Activated CD4-positive, alpha-beta T cell treated with anti-CD3 and anti-CD28 coated beads, Interleukin-2, Interleukin-6, amounts not matched to agents 100 ng/mL and 50 ng/mL, durations not matched to agents 16 hours and 8 hours (primary cell): ENCODE results near the gene BOLA3.
"Not testable (repeated sequence)": the region's sequence is repeated elsewhere in the genome, so short reads cannot be mapped to it uniquely, and the experiment has no call there.

ENCODE experiments used
- DNase-seq: peaks from one replicate; pipeline ENCODE4 v3.0.0-alpha.2; 2020

Gene BOLA3

GRCh38 chr2:74148457-74149246 lies 940 bp upstream of the BOLA3 start:
- peak; percentile 16 for DNase-seq

GRCh38 chr2:74146929-74147726 lies 584 bp downstream of the BOLA3 start:
- DNase-seq: peak; percentile 50

GRCh38 chr2:74142340-74142739 lies 5.4 kb downstream of the BOLA3 start:
- DNase-seq: no peak

GRCh38 chr2:74138600-74139323 lies 8.9 kb downstream of the BOLA3 start:
- no peak for DNase-seq

GRCh38 chr2:74137651-74138599 lies 9.8 kb downstream of the BOLA3 start:
- DNase-seq: no peak

GRCh38 chr2:74131901-74132300 lies 15.8 kb downstream of the BOLA3 start:
- no peak for DNase-seq

- DNase-seq: no peak
Measured at GRCh38 chr2:74130211-74130995, 17.3 kb downstream of the BOLA3 start.

- no peak for DNase-seq
Measured at GRCh38 chr2:74128206-74128605, 19.5 kb downstream of the BOLA3 start.

- DNase-seq: not testable (repeated sequence)
Measured at GRCh38 chr2:74123955-74124354, 23.8 kb downstream of the BOLA3 start.

GRCh38 chr2:74121846-74122245 lies 25.9 kb downstream of the BOLA3 start:
- DNase-seq: not testable (repeated sequence)

- peak; percentile 90 for DNase-seq
Measured at GRCh38 chr2:74119912-74120825, 27.5 kb downstream of the BOLA3 start.

GRCh38 chr2:74119339-74119738 lies 28.4 kb downstream of the BOLA3 start:
- DNase-seq: no peak

- DNase-seq: no peak
Measured at GRCh38 chr2:74111380-74111779, 36.3 kb downstream of the BOLA3 start.

- no peak for DNase-seq
Measured at GRCh38 chr2:74110537-74110936, 37.2 kb downstream of the BOLA3 start.

- peak; percentile 26 for DNase-seq
Measured at GRCh38 chr2:74109551-74109950, 38.2 kb downstream of the BOLA3 start.

GRCh38 chr2:74107071-74107470 lies 40.6 kb downstream of the BOLA3 start:
- no peak for DNase-seq

GRCh38 chr2:74105413-74105812 lies 42.3 kb downstream of the BOLA3 start:
- no peak for DNase-seq

- DNase-seq: no peak
Measured at GRCh38 chr2:74104839-74105238, 42.9 kb downstream of the BOLA3 start.

GRCh38 chr2:74103763-74104162 lies 43.9 kb downstream of the BOLA3 start:
- DNase-seq: no peak

GRCh38 chr2:74102516-74102915 lies 45.2 kb downstream of the BOLA3 start:
- DNase-seq: no peak
